HG03469 (cell line): ENCODE results near the gene S100Z.
"Not testable (repeated sequence)": the region's sequence is repeated elsewhere in the genome, so short reads cannot be mapped to it uniquely, and the experiment has no call there.

Source experiments
- ATAC-seq: cut with Tn5 transposase; IDR thresholded peaks from one replicate; pipeline ENCODE4 v1.9.1; 2021; ENCODE audit warnings: mild to moderate bottlenecking, moderate library complexity, moderate number of reproducible peaks; ENCODE audit not compliant: unreplicated experiment

S100Z gene

DNA sequence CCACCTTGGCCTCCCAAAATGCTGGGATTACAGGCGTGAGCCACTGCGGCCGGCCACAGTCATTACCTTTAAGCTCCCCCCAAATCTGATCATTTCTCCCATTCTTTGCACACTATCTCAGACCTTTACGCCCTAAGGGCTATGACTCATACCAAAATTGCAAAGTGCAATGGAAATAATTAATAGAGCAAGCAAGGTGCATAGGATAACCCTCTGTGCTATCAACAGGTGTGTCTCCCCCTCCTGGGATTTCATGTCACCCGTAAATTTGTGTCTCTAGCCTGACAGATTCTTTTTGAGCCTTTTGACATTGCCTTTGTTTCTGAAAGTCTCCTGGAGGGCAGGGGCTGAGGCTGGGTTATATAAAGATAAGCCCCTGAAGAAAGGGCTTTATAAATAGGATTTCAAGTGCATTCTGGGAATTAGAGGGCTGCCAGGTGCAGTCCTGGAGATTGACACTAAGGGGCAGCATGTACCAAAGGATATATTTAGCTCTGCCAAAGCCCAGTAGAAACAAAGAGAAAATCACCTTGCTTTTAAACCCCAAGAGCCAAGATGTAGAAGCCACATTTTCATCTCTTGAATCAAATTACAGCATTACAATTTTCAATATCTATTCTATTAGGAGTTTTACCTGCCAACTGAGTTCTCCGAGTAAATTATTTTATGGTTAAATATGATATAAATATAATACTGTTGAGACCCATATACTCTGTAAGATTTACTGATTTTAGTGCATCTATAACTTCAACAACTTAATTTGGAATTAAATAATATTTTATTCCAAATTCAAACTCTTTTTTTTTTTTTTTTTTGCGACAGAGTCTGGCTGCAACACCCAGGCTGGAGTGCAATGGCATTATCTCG, 18.2 kb downstream of the S100Z start:
- no peak for ATAC-seq

DNA sequence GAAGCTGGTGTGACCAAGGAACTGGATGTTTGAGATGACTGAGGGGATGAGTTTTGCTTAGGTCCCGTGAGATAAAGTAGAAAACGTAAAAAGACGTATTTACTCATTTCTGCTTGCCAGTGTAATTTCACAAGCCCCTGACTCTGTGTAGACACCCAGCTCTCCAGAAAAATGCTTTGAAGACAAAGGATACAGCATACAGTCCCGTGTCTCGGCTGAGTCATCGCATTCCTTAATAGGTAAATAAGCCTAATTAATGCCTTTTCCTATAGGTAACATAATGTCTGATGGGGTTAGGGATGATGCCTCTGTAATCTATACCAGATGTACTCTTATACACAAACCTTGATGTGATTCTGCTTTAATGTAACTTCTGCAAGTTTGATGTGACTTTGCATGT, 20.2 kb downstream of the S100Z start:
- no peak for ATAC-seq

- ATAC-seq = no peak
Measured at GRCh38 chr5:76874088-76874581, 24.3 kb downstream of the S100Z start.

DNA sequence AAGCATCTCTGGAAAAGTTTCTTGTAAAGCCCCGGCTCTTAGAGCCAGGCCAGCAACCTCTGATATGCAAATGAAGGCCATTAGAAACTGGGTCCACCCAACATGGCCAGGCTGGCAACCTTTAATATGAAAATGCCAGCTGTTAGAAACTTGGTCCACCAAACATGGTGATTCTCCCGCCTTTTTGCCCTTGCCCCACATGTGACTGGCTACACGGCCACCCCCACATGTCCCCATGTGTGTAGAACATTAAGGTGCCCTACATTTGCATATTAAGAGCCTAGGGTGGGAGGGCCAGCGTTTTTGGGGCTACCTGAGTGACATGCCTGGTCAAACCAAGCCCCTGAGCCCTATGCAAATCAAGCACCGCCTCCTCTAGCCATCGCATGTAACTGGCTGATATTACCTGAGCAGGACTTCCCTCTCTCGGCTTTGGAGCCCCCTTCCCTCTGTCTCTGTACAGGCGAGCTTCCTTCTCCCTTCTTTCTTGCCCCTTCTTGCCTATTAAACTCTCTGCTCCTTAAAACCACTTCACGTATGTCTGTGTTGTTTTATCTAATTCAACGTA, 39.0 kb downstream of the S100Z start:
- no peak for ATAC-seq

DNA sequence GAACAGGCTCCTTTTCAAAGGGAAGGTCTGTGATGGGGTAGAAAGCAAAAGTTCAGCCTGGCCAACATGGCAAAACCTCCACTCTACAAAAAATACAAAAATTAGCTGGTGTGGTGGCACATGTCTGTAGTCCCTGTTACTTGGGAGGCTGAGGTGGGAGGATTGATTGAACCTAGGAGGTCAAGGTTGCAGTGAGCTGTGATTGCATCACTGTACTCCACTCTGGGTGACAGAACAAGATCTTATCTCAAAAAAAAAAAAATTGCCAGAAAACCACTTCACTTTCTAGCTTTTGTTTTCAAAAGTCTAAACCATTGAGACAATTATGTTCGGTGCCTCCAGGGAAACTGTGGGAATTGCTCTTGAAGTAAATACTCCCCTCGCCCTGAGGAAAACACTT, 43.5 kb downstream of the S100Z start:
- no peak for ATAC-seq

- no peak for ATAC-seq
Measured at GRCh38 chr5:76896196-76896595, 46.4 kb downstream of the S100Z start.

- no peak for ATAC-seq
Measured at GRCh38 chr5:76901522-76901921, 51.7 kb downstream of the S100Z start.

DNA sequence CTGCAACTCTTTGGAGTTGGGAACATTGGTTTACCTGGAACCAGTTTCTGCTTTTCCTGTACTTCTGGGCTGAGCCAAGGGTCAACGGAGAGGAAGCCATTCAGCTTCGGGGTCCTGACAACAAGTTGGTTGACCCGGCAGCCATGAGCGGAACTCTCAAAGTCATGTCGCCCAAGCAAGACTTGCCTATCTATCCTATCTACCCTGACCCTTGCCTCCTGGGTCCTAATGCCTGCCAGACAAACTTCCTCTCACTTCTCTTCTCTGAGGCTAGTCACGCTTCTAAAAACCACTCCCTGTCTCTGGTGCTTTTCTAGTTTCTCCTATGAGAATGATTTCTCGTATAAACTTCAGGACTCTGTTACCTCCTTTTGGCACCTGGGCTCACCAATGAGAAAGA, 58.4 kb downstream of the S100Z start:
- ATAC-seq = no peak

- not testable (repeated sequence) for ATAC-seq
Measured at GRCh38 chr5:76910344-76910933, 60.6 kb downstream of the S100Z start.

GRCh38 chr5:76914671-76915070, 64.9 kb downstream of the S100Z start:
- ATAC-seq = not testable (repeated sequence)

DNA sequence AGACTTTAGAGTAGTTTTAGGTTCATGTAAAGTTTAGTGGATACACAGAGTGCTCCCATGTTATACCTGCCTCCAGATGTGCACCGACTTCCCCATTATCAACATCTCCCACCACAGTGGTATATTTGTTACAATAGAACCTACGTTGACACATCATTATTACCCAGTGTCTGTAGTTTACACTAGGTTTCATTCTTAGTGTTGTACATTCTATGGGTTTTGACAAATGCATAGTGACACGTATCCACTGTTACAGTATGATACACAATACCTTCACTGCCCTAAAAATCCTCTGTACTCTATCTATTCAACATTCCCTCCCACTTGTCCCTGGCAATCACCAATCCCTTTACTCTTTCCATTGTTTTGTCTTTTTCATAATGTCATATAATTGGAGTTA, 68.7 kb downstream of the S100Z start:
- ATAC-seq = no peak

DNA sequence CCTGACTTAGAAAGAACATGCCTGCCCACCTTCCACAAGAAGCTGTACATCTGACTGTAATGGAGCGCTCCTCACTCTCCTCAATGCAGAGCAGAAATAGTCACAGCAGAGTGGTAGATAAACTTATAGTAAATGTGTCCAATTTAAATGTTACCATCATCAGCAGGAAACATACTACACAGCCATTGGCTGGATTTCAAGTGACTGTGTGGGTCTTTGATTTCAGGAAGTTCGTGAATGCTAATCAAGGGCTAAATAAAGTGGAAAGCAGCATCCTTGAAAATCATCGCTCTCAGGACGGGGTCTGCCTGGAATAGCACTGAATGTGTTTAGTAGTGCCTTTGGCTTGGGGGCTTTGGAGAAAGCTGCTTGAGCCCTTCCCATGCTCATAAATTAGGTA, 70.7 kb downstream of the S100Z start:
- ATAC-seq = no peak

DNA sequence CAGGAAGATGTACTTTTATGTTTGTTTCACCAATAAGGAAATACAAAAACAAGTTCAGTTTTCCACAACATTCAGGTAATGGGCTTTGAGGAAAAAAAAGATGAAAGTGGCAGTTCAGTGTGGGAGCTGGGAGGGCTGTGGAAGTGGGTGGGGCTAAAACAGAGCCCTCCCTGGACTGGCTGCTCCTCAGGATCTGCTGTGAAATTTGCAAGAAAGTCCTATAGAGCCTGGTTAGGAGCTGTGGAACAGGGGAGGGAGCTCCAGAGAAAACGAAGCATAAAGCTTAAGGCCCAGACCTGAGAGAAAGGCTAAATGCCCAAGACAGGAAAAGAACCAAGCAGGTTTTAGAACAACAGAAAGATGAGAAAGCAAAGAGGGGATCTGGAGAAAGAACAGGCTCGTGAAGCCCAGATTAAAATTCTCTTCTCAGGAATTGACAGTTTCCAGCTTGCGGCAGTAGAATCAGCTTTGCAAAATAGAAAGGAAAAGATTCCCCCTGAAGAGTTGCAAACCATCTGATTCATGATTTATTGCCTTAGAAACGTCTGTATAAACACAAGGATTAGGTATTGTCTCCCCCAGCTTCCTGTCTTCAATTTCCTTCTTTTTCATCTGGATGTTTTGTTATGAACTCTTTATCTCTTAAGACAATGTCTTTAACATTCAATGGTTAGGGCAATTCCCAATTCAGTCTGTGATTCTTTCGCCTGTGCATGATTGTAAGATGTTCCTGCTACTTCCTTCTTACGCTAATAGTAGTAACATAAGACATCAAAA, 76.7 kb downstream of the S100Z start:
- no peak for ATAC-seq

GRCh38 chr5:76927961-76928360, 78.1 kb downstream of the S100Z start:
- ATAC-seq = no peak

- ATAC-seq = no peak
Measured at GRCh38 chr5:76930083-76930482, 80.3 kb downstream of the S100Z start.

- no peak for ATAC-seq
Measured at GRCh38 chr5:76938177-76938576, 88.4 kb downstream of the S100Z start.

DNA sequence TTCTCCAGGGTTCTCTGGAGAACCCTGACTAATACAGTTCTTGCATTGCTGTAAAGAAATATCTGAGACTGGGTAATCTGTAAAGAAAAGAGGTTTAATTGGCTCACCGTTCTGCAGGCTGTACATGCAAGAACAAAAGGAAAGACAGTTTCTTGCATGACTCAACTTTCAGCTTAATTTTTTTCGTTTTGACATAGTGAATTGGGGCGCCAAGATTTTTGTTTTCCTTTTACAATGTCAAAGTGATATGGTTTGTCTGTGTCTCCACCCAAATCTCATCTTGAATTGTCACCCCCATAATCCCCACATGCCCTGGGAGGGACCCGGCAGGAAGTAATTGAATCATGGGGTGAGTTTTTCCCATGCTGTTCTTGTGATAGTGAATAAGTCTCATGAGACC, 91.2 kb downstream of the S100Z start:
- ATAC-seq = no peak

DNA sequence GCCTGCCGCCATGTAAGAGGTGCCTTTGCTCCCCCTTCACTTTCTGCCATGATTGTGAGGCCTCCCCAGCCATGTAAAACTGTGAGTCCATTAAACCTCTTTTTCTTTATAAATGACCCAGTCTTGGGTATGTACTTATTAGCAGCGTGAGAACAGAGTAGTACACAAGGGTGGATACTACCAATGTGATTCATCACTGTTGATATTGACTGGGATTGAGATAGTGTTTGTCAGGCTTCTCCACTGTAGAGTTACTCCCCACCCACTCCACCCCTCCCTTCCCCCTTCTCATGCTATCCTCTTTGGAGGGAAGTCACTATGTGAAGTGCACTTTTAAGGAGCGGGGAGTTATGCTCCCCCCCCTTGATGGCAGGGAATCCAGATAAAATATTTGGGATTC, 91.6 kb downstream of the S100Z start:
- no peak for ATAC-seq

DNA sequence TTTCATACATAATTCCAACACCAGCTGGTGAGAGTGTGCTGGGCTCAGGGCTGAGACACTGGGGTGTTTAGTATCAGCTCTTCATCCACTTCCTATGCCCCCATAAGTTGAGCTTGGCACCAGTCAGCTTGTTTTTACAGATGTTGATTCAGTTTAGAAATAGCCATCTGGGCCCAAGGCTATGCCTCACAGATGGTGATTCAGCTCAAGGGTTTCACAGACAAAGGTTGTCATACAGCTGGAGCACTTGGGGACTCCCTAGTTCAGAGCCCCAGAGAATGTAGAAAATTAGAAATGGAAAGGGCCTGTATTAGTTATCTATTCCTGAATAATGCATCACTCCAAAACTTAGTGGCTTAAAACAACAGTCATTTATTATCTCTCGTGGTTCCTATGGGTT, 92.8 kb downstream of the S100Z start:
- ATAC-seq = no peak

DNA sequence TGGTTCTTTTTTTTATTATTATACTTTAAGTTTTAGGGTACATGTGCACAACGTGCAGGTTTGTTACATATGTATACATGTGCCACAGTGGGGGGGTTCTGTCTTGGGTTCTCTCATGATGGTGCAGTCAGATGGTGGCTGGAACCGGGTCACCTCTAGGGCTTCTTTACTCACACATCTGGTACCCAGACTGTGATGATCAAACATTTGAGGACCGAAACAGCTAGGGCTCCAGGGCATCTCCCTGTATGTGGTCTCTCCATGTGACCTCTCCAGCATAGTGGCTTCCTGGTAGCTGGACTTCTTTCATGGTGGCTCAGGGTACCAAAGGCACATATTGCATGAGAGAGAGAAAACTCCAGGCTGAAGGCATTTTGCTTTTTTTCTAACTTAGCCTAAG, 93.2 kb downstream of the S100Z start:
- no peak for ATAC-seq

DNA sequence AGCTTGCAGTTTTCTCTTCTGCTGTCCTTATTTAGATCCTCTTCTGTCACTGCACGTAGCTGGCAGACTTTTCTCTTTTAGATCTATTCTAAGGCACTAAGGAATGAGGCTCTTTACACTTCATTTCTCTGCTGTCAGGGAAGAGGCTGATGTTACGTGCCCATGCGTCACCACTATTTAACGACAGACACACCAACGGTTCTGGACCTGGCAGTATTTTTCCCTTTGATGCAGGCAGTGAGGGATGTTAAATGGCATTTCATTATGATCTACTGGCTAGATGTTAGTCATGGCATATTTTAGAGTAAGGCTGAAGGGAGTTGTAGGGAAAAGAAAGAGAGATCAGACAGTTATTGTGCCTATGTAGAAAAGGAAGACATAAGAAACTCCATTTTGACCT, 94.8 kb downstream of the S100Z start:
- no peak for ATAC-seq
